SKM-1 treated with dmso at 0.1 percent for 144 hours (cell line): ENCODE results near the gene ZNF415.

Source experiments
- DNase-seq: peaks from one replicate; lab custom pipeline; 2025; ENCODE audit not compliant: unreplicated experiment; lab: John Stamatoyannopoulos, UW

ZNF415 gene

DNA sequence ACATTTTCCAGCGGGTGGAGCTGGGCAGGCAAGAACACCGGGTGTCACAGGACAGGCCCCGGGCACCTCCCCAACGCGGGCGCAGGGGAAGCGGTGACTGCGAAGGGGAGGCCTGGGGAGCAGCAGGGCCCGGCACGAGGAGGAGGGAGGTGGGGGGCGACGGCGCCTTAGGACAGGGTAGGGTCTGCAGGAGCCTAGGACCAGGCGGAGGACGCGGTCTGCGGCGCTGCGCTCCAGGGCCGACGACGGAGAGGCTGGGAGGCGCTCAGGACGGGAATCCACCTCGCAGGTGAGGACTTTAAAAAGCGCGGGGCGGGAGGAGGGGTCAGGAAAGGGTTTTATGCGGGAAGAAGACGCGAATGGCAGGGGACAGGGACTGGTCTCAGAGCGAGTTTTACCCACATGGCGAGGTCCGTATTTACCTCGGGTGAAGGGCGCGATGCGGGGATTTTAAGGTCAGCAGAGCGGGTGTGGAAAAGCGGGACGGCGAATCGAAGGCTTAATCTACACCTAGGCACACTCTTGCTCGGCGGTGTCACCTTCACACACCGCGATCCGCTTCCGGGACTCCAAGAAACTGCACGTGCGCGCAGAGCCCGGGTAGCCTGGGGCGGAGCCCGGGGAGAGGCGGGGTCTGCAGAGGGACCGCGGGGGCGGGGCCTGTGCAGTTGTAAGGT lies 74.7 kb downstream of the ZNF415 start:
- no peak for DNase-seq
